ENCODE results near the gene PEDS1.
"Not testable (repeated sequence)": the region's sequence is repeated elsewhere in the genome, so short reads cannot be mapped to it uniquely, and the experiment has no call there.

The PEDS1 gene

GRCh38 chr20:50141811-50142561, 11.5 kb downstream of the PEDS1 start:
- peaks cover 47% of the 10 kb centered on the region for H3K36me3 ChIP-seq (ENCODE audit: insufficient read depth, low read length)
- no peak overlapping the region for H3K4me3 ChIP-seq (ENCODE audit: low read length)
- no peaks in the 10 kb centered on the region for H3K4me1 ChIP-seq (ENCODE audit: insufficient read depth, low read length)
- no peaks in the 10 kb centered on the region for H3K27me3 ChIP-seq (ENCODE audit: insufficient read depth, low read length)
- H3K9me3 ChIP-seq (ENCODE audit: low read length), result no peaks in the 10 kb centered on the region
- H2AFZ ChIP-seq (ENCODE audit: low read depth, low read length), result no peak overlapping the region

- H3K4me1 ChIP-seq (ENCODE audit: insufficient read depth, low read length), result no peaks in the 10 kb centered on the region
- no peaks in the 10 kb centered on the region for H3K27me3 ChIP-seq (ENCODE audit: insufficient read depth, low read length)
- H3K36me3 ChIP-seq (ENCODE audit: insufficient read depth, low read length), result peaks cover 48% of the 10 kb centered on the region
These were observed 12.4 kb downstream of the PEDS1 start for GRCh38 chr20:50141018-50141675.

GRCh38 chr20:50140339-50140859, 13.1 kb downstream of the PEDS1 start:
- no peaks in the 10 kb centered on the region for H3K9me3 ChIP-seq (ENCODE audit: low read length)
- no peaks in the 10 kb centered on the region for H3K4me1 ChIP-seq (ENCODE audit: insufficient read depth, low read length)
- peaks cover 50% of the 10 kb centered on the region for H3K36me3 ChIP-seq (ENCODE audit: insufficient read depth, low read length)
- no peak overlapping the region for H3K4me3 ChIP-seq (ENCODE audit: low read length)
- H2AFZ ChIP-seq (ENCODE audit: low read depth, low read length), result no peak overlapping the region
- H3K27me3 ChIP-seq (ENCODE audit: insufficient read depth, low read length), result no peaks in the 10 kb centered on the region

More at GRCh38 chr20:50141018-50141675, 12.4 kb downstream of the PEDS1 start:
- no peak overlapping the region for H2AFZ ChIP-seq (ENCODE audit: low read depth, low read length)
- no peaks in the 10 kb centered on the region for H3K9me3 ChIP-seq (ENCODE audit: low read length)
- H3K4me3 ChIP-seq (ENCODE audit: low read length), result no peak overlapping the region

- H3K36me3 ChIP-seq (ENCODE audit: insufficient read depth, low read length), result peaks cover 53% of the 10 kb centered on the region
These were observed 14.8 kb downstream of the PEDS1 start for GRCh38 chr20:50138479-50139393.

GRCh38 chr20:50138120-50138478, 15.4 kb downstream of the PEDS1 start:
- no peaks in the 10 kb centered on the region for H3K27me3 ChIP-seq (ENCODE audit: insufficient read depth, low read length)
- no peak overlapping the region for H3K4me3 ChIP-seq (ENCODE audit: low read length)
- H3K4me1 ChIP-seq (ENCODE audit: insufficient read depth, low read length), result no peaks in the 10 kb centered on the region
- H3K9me3 ChIP-seq (ENCODE audit: low read length), result no peaks in the 10 kb centered on the region
- no peak overlapping the region for H2AFZ ChIP-seq (ENCODE audit: low read depth, low read length)
- peaks cover 51% of the 10 kb centered on the region for H3K36me3 ChIP-seq (ENCODE audit: insufficient read depth, low read length)

More at GRCh38 chr20:50138479-50139393, 14.8 kb downstream of the PEDS1 start:
- Histone ChIP-seq H3K9me3 (ENCODE audit: low read length) (no peaks in the 10 kb centered on the region), H3K27me3 (ENCODE audit: insufficient read depth, low read length) (no peaks in the 10 kb centered on the region), H2AFZ (ENCODE audit: low read depth, low read length) (no peak overlapping the region), H3K4me1 (ENCODE audit: insufficient read depth, low read length) (no peaks in the 10 kb centered on the region), H3K4me3 (ENCODE audit: low read length) (no peak overlapping the region)

GRCh38 chr20:50137702-50138101, 15.8 kb downstream of the PEDS1 start:
- H2AFZ ChIP-seq (ENCODE audit: low read depth, low read length); H3K27me3 ChIP-seq (ENCODE audit: insufficient read depth, low read length); H3K4me1 ChIP-seq (ENCODE audit: insufficient read depth, low read length); H3K4me3 ChIP-seq (ENCODE audit: low read length); H3K9me3 ChIP-seq (ENCODE audit: low read length): not testable (repeated sequence)
- peaks cover 50% of the 10 kb centered on the region for H3K36me3 ChIP-seq (ENCODE audit: insufficient read depth, low read length)

- H3K4me3 ChIP-seq (ENCODE audit: low read length), result no peak overlapping the region
- no peaks in the 10 kb centered on the region for H3K27me3 ChIP-seq (ENCODE audit: insufficient read depth, low read length)
- no peaks in the 10 kb centered on the region for H3K4me1 ChIP-seq (ENCODE audit: insufficient read depth, low read length)
- H2AFZ ChIP-seq (ENCODE audit: low read depth, low read length), result no peak overlapping the region
- H3K36me3 ChIP-seq (ENCODE audit: insufficient read depth, low read length), result peaks cover 49% of the 10 kb centered on the region
- no peaks in the 10 kb centered on the region for H3K9me3 ChIP-seq (ENCODE audit: low read length)
These were observed 16.5 kb downstream of the PEDS1 start for GRCh38 chr20:50136822-50137599.

GRCh38 chr20:50135157-50135556, 18.4 kb downstream of the PEDS1 start:
- H3K9me3 ChIP-seq (ENCODE audit: low read length); H2AFZ ChIP-seq (ENCODE audit: low read depth, low read length); H3K4me1 ChIP-seq (ENCODE audit: insufficient read depth, low read length); H3K4me3 ChIP-seq (ENCODE audit: low read length); H3K27me3 ChIP-seq (ENCODE audit: insufficient read depth, low read length): not testable (repeated sequence)
- peaks cover 40% of the 10 kb centered on the region for H3K36me3 ChIP-seq (ENCODE audit: insufficient read depth, low read length)

- Histone ChIP-seq H2AFZ (ENCODE audit: low read depth, low read length) (no peak overlapping the region), H3K27me3 (ENCODE audit: insufficient read depth, low read length) (no peaks in the 10 kb centered on the region), H3K36me3 (ENCODE audit: insufficient read depth, low read length) (peaks cover 43% of the 10 kb centered on the region), H3K9me3 (ENCODE audit: low read length) (no peaks in the 10 kb centered on the region), H3K4me1 (ENCODE audit: insufficient read depth, low read length) (no peaks in the 10 kb centered on the region), H3K4me3 (ENCODE audit: low read length) (no peak overlapping the region)
These were observed 19.9 kb downstream of the PEDS1 start for GRCh38 chr20:50133474-50134217.

GRCh38 chr20:50133041-50133440, 20.5 kb downstream of the PEDS1 start:
- Histone ChIP-seq H3K36me3 (ENCODE audit: insufficient read depth, low read length) (peaks cover 48% of the 10 kb centered on the region), H2AFZ (ENCODE audit: low read depth, low read length) (no peak overlapping the region), H3K4me3 (ENCODE audit: low read length) (no peak overlapping the region), H3K9me3 (ENCODE audit: low read length) (no peaks in the 10 kb centered on the region), H3K4me1 (ENCODE audit: insufficient read depth, low read length) (no peaks in the 10 kb centered on the region), H3K27me3 (ENCODE audit: insufficient read depth, low read length) (no peaks in the 10 kb centered on the region)

GRCh38 chr20:50130995-50131394, 22.5 kb downstream of the PEDS1 start:
- H3K36me3 ChIP-seq (ENCODE audit: insufficient read depth, low read length), result peaks cover 53% of the 10 kb centered on the region
- no peak overlapping the region for H3K4me3 ChIP-seq (ENCODE audit: low read length)
- H3K4me1 ChIP-seq (ENCODE audit: insufficient read depth, low read length), result no peaks in the 10 kb centered on the region
- no peaks in the 10 kb centered on the region for H3K27me3 ChIP-seq (ENCODE audit: insufficient read depth, low read length)
- H2AFZ ChIP-seq (ENCODE audit: low read depth, low read length), result no peak overlapping the region
- no peaks in the 10 kb centered on the region for H3K9me3 ChIP-seq (ENCODE audit: low read length)

- peaks cover 54% of the 10 kb centered on the region for H3K36me3 ChIP-seq (ENCODE audit: insufficient read depth, low read length)
- H3K4me3 ChIP-seq (ENCODE audit: low read length), result no peak overlapping the region
- no peaks in the 10 kb centered on the region for H3K27me3 ChIP-seq (ENCODE audit: insufficient read depth, low read length)
- no peaks in the 10 kb centered on the region for H3K9me3 ChIP-seq (ENCODE audit: low read length)
- no peaks in the 10 kb centered on the region for H3K4me1 ChIP-seq (ENCODE audit: insufficient read depth, low read length)
- H2AFZ ChIP-seq (ENCODE audit: low read depth, low read length), result no peak overlapping the region
These were observed 23.2 kb downstream of the PEDS1 start for GRCh38 chr20:50130356-50130723.

Measured in neuron (in vitro differentiated cells).